Peyer's patch (tissue), 4 donors: ENCODE measurements around the gene KLK2.

Experiments used
- CTCF ChIP-seq, 6 experiments: fragments of 450-650 bp in 4 of 6; fragments of 200-600 bp in 2 of 6; sonication (generic) in 1 of 6; IDR thresholded peaks; one replicate each; pipeline ENCODE4 v1.5.1; 2017 to 2019; ENCODE audit warnings: antibody characterized with exemption in 6 of 6, mild to moderate bottlenecking in 3 of 6, moderate library complexity in 1 of 6
- POLR2A ChIP-seq, 2 donors: fragments of 450-650 bp; IDR thresholded peaks; one replicate each; pipeline ENCODE4 v1.5.1; 2017; ENCODE audit warnings: antibody characterized with exemption in 2 of 2, mild to moderate bottlenecking in 2 of 2, moderate library complexity in 2 of 2

DNA sequence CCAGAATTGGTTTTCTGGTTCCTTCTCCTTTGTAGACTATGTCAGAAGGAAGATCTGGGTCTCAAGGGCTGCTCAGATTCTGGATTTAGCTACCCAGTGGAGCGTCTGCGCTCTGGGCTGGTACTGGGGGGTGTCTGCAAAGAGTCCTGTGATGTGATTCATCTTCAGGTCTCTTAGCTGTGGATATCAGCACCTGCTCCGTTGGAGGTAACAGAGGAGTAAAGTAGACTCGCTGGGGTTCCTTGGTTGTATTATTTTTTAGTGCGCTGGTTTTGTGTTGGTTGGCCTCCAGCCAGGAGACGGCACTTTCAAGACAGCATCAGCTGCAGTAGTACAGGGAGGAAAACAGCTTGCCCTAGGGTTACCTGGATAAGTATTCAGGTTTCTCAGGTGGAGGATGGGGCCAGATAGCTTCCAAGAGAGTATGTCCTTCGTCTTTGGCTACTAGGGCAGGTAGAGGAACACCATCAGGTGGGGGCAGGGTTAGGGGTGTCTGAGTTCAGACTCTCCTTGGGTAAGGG, 29.5 kb upstream of the KLK2 start:
- TF ChIP-seq CTCF (IDR thresholded peaks at IDR 0.05), result no peak
- no peak for TF ChIP-seq POLR2A (IDR thresholded peaks at IDR 0.05)
